ENCODE data around the gene ARHGAP4.

Gene ARHGAP4

GRCh38 chrX:153950127-153950526 lies 24.1 kb upstream of the ARHGAP4 start:
- Mint-ChIP-seq H3K4me1 (peaks cover 48% of the 10 kb centered on the region), H3K9me3 (no peaks in the 10 kb centered on the region), H3K4me3 (peak overlapping the region; percentile 45), H3K27me3 (ENCODE audit: low read depth, poor library complexity) (peaks cover 3% of the 10 kb centered on the region), H3K36me3 (ENCODE audit: low read depth) (peaks cover 54% of the 10 kb centered on the region), H3K27ac (peak overlapping the region; percentile 64)
- no peak for TF ChIP-seq CTCF (IDR thresholded peaks at IDR 0.05)
- DNase-seq = no peak

- Mint-ChIP-seq H3K27me3 (ENCODE audit: low read depth, poor library complexity) (peaks cover 3% of the 10 kb centered on the region), H3K36me3 (ENCODE audit: low read depth) (peaks cover 50% of the 10 kb centered on the region)
These were observed 23.1 kb upstream of the ARHGAP4 start for GRCh38 chrX:153948847-153949805.

GRCh38 chrX:153948002-153948466 lies 22.0 kb upstream of the ARHGAP4 start:
- Mint-ChIP-seq H3K36me3 (ENCODE audit: low read depth) (peaks cover 44% of the 10 kb centered on the region), H3K9me3 (no peaks in the 10 kb centered on the region), H3K27me3 (ENCODE audit: low read depth, poor library complexity) (peaks cover 3% of the 10 kb centered on the region), H3K27ac (peak overlapping the region; percentile 98), H3K4me1 (peaks cover 54% of the 10 kb centered on the region), H3K4me3 (no peak overlapping the region)
- TF ChIP-seq CTCF (IDR thresholded peaks at IDR 0.05) = no peak
- no peak for DNase-seq

More at GRCh38 chrX:153948847-153949805, 23.1 kb upstream of the ARHGAP4 start:
- Mint-ChIP-seq H3K27ac (peak overlapping the region; percentile 98), H3K9me3 (no peaks in the 10 kb centered on the region), H3K4me1 (peaks cover 53% of the 10 kb centered on the region), H3K4me3 (no peak overlapping the region)
- no peak for TF ChIP-seq CTCF (IDR thresholded peaks at IDR 0.05)
- DNase-seq = no peak

GRCh38 chrX:153947009-153947769 lies 21.1 kb upstream of the ARHGAP4 start:
- Mint-ChIP-seq H3K9me3 (no peaks in the 10 kb centered on the region), H3K4me3 (peak overlapping the region; percentile 39), H3K4me1 (peaks cover 51% of the 10 kb centered on the region), H3K27me3 (ENCODE audit: low read depth, poor library complexity) (peaks cover 3% of the 10 kb centered on the region), H3K27ac (peak overlapping the region; percentile 98), H3K36me3 (ENCODE audit: low read depth) (peaks cover 40% of the 10 kb centered on the region)
- peak; percentile 78 for TF ChIP-seq CTCF (IDR thresholded peaks at IDR 0.05)
- DNase-seq = peak; percentile 79

GRCh38 chrX:153945956-153946943 lies 20.2 kb upstream of the ARHGAP4 start:
- no peak for DNase-seq
- peaks cover under 1% of the 10 kb centered on the region for H3K9me3 Mint-ChIP-seq
- H3K4me1 Mint-ChIP-seq = peaks cover 50% of the 10 kb centered on the region
- H3K4me3 Mint-ChIP-seq = no peak overlapping the region
- H3K27ac Mint-ChIP-seq = no peak overlapping the region
- TF ChIP-seq CTCF (IDR thresholded peaks at IDR 0.05) = no peak
- H3K27me3 Mint-ChIP-seq (ENCODE audit: low read depth, poor library complexity) = peaks cover 4% of the 10 kb centered on the region
- peaks cover 36% of the 10 kb centered on the region for H3K36me3 Mint-ChIP-seq (ENCODE audit: low read depth)

Measured in nephron progenitor cell (in vitro differentiated cells).